HEK293 (cell line): ENCODE results near the gene WNT8B.
A peak's percentile ranks its signal among the peaks of the same experiment; 100 is the strongest.

Experiments
- CTCF ChIA-PET: fragments of 350-600 bp; formaldehyde crosslinking; extraction: SDS; loops from one replicate; lab custom pipeline; 2021; ENCODE audit warnings: antibody characterized with exemption; lab: Yijun Ruan, JAX
- POLR2A ChIA-PET: fragments of 300-600 bp; formaldehyde crosslinking; extraction: SDS; loops from one replicate; lab custom pipeline; 2020; ENCODE audit warnings: antibody characterized with exemption, inconsistent platforms; lab: Yijun Ruan, JAX
- H3K27ac ChIP-seq: fragments of 200-500 bp; sonication (Bioruptor generic); 2 replicates; pipeline ENCODE4 v1.5.1; 2014; ENCODE audit warnings: low read depth, low read length, control low read depth, inconsistent platforms; ENCODE audit errors: extremely low read depth
- H3K36me3 ChIP-seq, 2 experiments: fragments of 200-500 bp in 1 of 2; sonication (Bioruptor generic) in 1 of 2; 1 replicate in 1 of 2; 2 replicates in 1 of 2; pipeline ENCODE4 v1.5.1; 2014 to 2017; ENCODE audit warnings: inconsistent platforms in 2 of 2, low read length in 2 of 2; ENCODE audit not compliant: control insufficient read depth in 2 of 2, insufficient read depth in 1 of 2
- H3K4me1 ChIP-seq: fragments of 200-500 bp; sonication (Bioruptor generic); 2 replicates; pipeline ENCODE4 v1.5.1; 2014; ENCODE audit warnings: mild to moderate bottlenecking, low read length, inconsistent platforms; ENCODE audit not compliant: control insufficient read depth, insufficient read depth
- H3K4me3 ChIP-seq: 2 replicates; pipeline ENCODE4 v1.5.1; 2011; ENCODE audit warnings: low read depth, mild to moderate bottlenecking, control low read depth, low read length, moderate library complexity
- H3K9me3 ChIP-seq: fragments of 200-500 bp; sonication (Bioruptor generic); 2 replicates; pipeline ENCODE4 v1.5.1; 2014; ENCODE audit warnings: low read depth, low read length, inconsistent platforms; ENCODE audit not compliant: control insufficient read depth, insufficient read depth
- GLI4 ChIP-seq: fragments of 450-650 bp; formaldehyde crosslinking; IDR thresholded peaks from 2 replicates; pipeline ENCODE4 v1.5.1; 2016; ENCODE audit warnings: missing biosample characterization, missing genetic modification characterization
- KLF7 ChIP-seq: fragments of 450-650 bp; formaldehyde crosslinking; IDR thresholded peaks from 2 replicates; pipeline ENCODE4 v1.5.1; 2016; ENCODE audit warnings: missing biosample characterization, missing genetic modification characterization, borderline replicate concordance
- OVOL3 ChIP-seq: fragments of 450-650 bp; formaldehyde crosslinking; IDR thresholded peaks from 2 replicates; pipeline ENCODE4 v1.5.1; 2016; ENCODE audit warnings: missing biosample characterization, missing genetic modification characterization
- REPIN1 ChIP-seq: fragments of 450-650 bp; formaldehyde crosslinking; IDR thresholded peaks from 2 replicates; pipeline ENCODE4 v1.5.1; 2017; ENCODE audit warnings: missing biosample characterization, missing genetic modification characterization, low read depth
- SALL2 ChIP-seq: fragments of 450-650 bp; formaldehyde crosslinking; IDR thresholded peaks from 2 replicates; pipeline ENCODE4 v1.5.0; 2017; ENCODE audit warnings: missing biosample characterization, mild to moderate bottlenecking, missing genetic modification characterization, borderline replicate concordance
- ZBTB44 ChIP-seq: fragments of 450-650 bp; IDR thresholded peaks from 2 replicates; pipeline ENCODE4 v1.5.1; 2018; ENCODE audit warnings: missing biosample characterization, mild to moderate bottlenecking, missing genetic modification characterization
- ZBTB7A ChIP-seq: fragments of 450-650 bp; formaldehyde crosslinking; IDR thresholded peaks from 2 replicates; pipeline ENCODE4 v1.5.1; 2016; ENCODE audit warnings: low read depth, missing biosample characterization, missing genetic modification characterization
- ZNF112 ChIP-seq: fragments of 450-650 bp; formaldehyde crosslinking; IDR thresholded peaks from 2 replicates; pipeline ENCODE4 v1.5.0; 2017; ENCODE audit warnings: missing biosample characterization, missing genetic modification characterization
- ZNF146 ChIP-seq: fragments of 450-650 bp; formaldehyde crosslinking; IDR thresholded peaks from 2 replicates; pipeline ENCODE4 v1.5.1; 2016; ENCODE audit warnings: missing biosample characterization, missing genetic modification characterization
- ZNF148 ChIP-seq: fragments of 450-650 bp; formaldehyde crosslinking; IDR thresholded peaks from 2 replicates; pipeline ENCODE4 v1.5.0; 2017; ENCODE audit warnings: missing biosample characterization, missing genetic modification characterization, borderline replicate concordance
- ZNF157 ChIP-seq: fragments of 450-650 bp; formaldehyde crosslinking; IDR thresholded peaks from 2 replicates; pipeline ENCODE4 v1.5.1; 2016; ENCODE audit warnings: missing biosample characterization, missing genetic modification characterization
- ZNF202 ChIP-seq: fragments of 450-650 bp; formaldehyde crosslinking; IDR thresholded peaks from 2 replicates; pipeline ENCODE4 v1.5.1; 2016; ENCODE audit warnings: missing biosample characterization, missing genetic modification characterization, borderline replicate concordance
- ZNF23 ChIP-seq: fragments of 450-650 bp; formaldehyde crosslinking; IDR thresholded peaks from 2 replicates; pipeline ENCODE4 v1.5.1; 2016; ENCODE audit warnings: missing biosample characterization, missing genetic modification characterization, borderline replicate concordance
- ZNF416 ChIP-seq: fragments of 450-650 bp; formaldehyde crosslinking; IDR thresholded peaks from 2 replicates; pipeline ENCODE4 v1.5.1; 2016; ENCODE audit warnings: missing biosample characterization, missing genetic modification characterization
- ZNF610 ChIP-seq: fragments of 450-650 bp; formaldehyde crosslinking; IDR thresholded peaks from 2 replicates; pipeline ENCODE4 v1.5.1; 2016; ENCODE audit warnings: missing biosample characterization, missing genetic modification characterization, borderline replicate concordance
- ZNF626 ChIP-seq: fragments of 450-650 bp; sonication (Bioruptor Pico); formaldehyde crosslinking; IDR thresholded peaks from 2 replicates; pipeline ENCODE4 v1.5.1; 2018; ENCODE audit warnings: missing biosample characterization, missing genetic modification characterization, inconsistent platforms
- ZNF629 ChIP-seq: fragments of 450-650 bp; formaldehyde crosslinking; IDR thresholded peaks from 2 replicates; pipeline ENCODE4 v1.5.1; 2017; ENCODE audit warnings: missing biosample characterization, missing genetic modification characterization
- ZNF677 ChIP-seq: fragments of 450-650 bp; IDR thresholded peaks from 2 replicates; pipeline ENCODE4 v1.5.0; 2018; ENCODE audit warnings: missing biosample characterization, mild to moderate bottlenecking, missing genetic modification characterization, moderate library complexity
- ZNF791 ChIP-seq: fragments of 450-650 bp; formaldehyde crosslinking; IDR thresholded peaks from 2 replicates; pipeline ENCODE4 v1.5.1; 2016; ENCODE audit warnings: missing biosample characterization, missing genetic modification characterization
- ZNF830 ChIP-seq: fragments of 450-650 bp; IDR thresholded peaks from 2 replicates; pipeline ENCODE4 v1.5.0; 2018; ENCODE audit warnings: missing biosample characterization, missing genetic modification characterization, low read depth, mild to moderate bottlenecking, moderate library complexity
- ZSCAN16 ChIP-seq: fragments of 450-650 bp; formaldehyde crosslinking; IDR thresholded peaks from 2 replicates; pipeline ENCODE4 v1.5.1; 2016; ENCODE audit warnings: missing biosample characterization, missing genetic modification characterization
- ZXDB ChIP-seq: fragments of 450-650 bp; formaldehyde crosslinking; IDR thresholded peaks from 2 replicates; pipeline ENCODE4 v1.5.1; 2016; ENCODE audit warnings: missing biosample characterization, missing genetic modification characterization
- TF ChIP-seq, protein P1 (sequence below): fragments of 450-650 bp; formaldehyde crosslinking; IDR thresholded peaks from 2 replicates; pipeline ENCODE4 v1.5.1; 2016; ENCODE audit warnings: missing biosample characterization, missing genetic modification characterization

The WNT8B gene

DNA sequence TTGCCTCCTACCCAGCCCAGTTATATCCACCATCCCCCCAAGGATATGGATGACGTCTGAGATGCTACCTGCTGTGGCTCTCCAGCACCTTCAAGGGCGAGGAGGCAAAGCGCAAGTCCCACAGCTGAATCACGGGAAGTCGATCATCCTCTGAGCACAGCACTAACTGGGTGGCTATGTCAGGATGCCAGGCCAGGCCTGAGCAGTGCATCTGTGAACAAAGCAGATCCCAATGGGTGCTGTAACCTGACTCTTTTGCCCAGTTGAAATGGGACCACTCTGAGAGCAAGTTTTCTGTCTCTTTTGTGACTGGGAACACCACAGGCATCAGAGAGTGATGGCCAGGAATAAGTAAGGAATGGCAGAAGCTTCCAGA, 44.5 kb downstream of the WNT8B start:
- TF ChIP-seq ZNF677 (no peak), ZNF202 (tag by site-specific recombination) (no peak), SALL2 (tag by site-specific recombination) (no peak), ZBTB44 (tag by site-specific recombination) (no peak), ZNF791 (tag by site-specific recombination) (no peak), REPIN1 (tag by site-specific recombination) (no peak), KLF7 (no peak), ZNF148 (tag by site-specific recombination) (no peak), ZNF23 (no peak), ZNF146 (tag by site-specific recombination) (no peak), ZNF610 (tag by site-specific recombination) (no peak)
- Histone ChIP-seq H3K36me3 (peaks cover 0 to 60% of the 10 kb centered on the region in 2 experiments; a peak in 1 of 3 replicates), H3K9me3 (no peaks in the 10 kb centered on the region), H3K4me1 (no peaks in the 10 kb centered on the region), H3K4me3 (no peak overlapping the region), H3K27ac (no peak overlapping the region)
- ChIA-PET POLR2A (no interaction called here), CTCF (interaction anchor here (0.6 to 8.8 kb wide), 7 partner anchors 11 to 372 kb away, joined by 4 to 97 read pairs (median 7); no protein-coding TSS in a partner anchor)

DNA sequence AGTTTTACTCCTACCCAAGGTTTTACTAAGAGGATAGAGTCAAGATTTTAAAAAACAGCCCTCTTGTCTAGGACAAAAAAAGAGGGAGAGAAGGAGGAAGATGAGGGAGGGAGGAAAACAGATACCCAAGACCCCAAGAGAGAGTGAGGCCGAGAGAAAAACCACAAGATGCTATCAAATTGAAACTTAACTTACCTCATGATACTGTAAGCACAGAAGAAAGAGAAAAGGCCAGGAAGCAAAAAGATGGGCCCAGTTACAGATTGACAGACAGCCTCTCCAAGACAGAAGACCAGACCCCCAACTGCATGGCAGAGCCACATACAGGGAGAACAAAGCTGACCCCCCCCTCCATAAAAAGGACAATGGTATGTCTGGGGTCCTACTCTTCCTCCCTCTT, 45.5 kb downstream of the WNT8B start:
- no peaks in the 10 kb centered on the region for H3K4me1 ChIP-seq
- POLR2A ChIA-PET = no interaction called here
- peaks cover 0 to 60% of the 10 kb centered on the region in 2 experiments; a peak in 1 of 3 replicates for H3K36me3 ChIP-seq
- CTCF ChIA-PET = interaction anchor here (0.6 to 8.8 kb wide), 30 partner anchors 9 to 662 kb away, joined by 3 to 97 read pairs (median 5); no protein-coding TSS in a partner anchor
- no peak overlapping the region for H3K27ac ChIP-seq
- no peak for TF ChIP-seq ZNF830 (tag by site-specific recombination)
- no peak for TF ChIP-seq ZNF416 (tag by site-specific recombination)
- no peak overlapping the region for H3K4me3 ChIP-seq
- no peaks in the 10 kb centered on the region for H3K9me3 ChIP-seq

DNA sequence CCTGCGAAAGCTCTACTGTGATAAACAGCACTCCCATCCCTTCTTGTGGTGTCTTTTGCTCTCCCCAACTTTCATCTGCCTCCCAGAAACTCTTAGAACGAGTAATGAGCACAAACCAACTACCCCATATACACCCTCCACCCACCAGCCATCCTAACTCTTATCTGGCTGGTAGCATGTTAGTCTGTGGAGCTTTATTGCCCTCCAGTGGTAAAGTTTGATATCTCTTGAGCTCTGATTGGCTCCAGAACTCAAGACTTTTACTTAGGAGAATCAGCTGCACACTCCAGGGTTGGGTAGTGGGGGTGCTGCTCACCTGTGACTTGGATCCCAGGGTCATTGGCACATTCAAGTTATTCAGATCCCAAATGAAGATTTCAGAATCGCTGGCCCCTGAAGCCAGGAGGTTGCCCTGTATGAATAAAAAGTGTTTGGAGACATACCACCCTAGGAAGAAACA, 45.9 kb downstream of the WNT8B start:
- Histone ChIP-seq H3K27ac (no peak overlapping the region), H3K4me3 (no peak overlapping the region), H3K9me3 (no peaks in the 10 kb centered on the region), H3K4me1 (no peaks in the 10 kb centered on the region), H3K36me3 (peaks cover 0 to 60% of the 10 kb centered on the region in 2 experiments; a peak in 1 of 3 replicates)
- ChIA-PET CTCF (interaction anchor here (0.6 to 8.8 kb wide), 40 partner anchors 8 to 663 kb away, joined by 3 to 97 read pairs (median 5); partner anchors contain the start of gene HIF1AN), POLR2A (no interaction called here)
- TF ChIP-seq ZNF626 (tag by site-specific recombination) = no peak
- no peak for TF ChIP-seq OVOL3 (tag by site-specific recombination)
- TF ChIP-seq ZNF148 (tag by site-specific recombination) = no peak
- TF ChIP-seq ZSCAN16 = no peak
- no peak for TF ChIP-seq ZNF629 (tag by site-specific recombination)
- TF ChIP-seq GLI4 = no peak
- no peak for TF ChIP-seq ZBTB7A (tag by site-specific recombination)
- TF ChIP-seq ZXDB (tag by site-specific recombination) = no peak
- no peak for TF ChIP-seq ZNF157 (tag by site-specific recombination)
- no peak for TF ChIP-seq ZNF112 (tag by site-specific recombination)
- TF ChIP-seq, protein P1, sequence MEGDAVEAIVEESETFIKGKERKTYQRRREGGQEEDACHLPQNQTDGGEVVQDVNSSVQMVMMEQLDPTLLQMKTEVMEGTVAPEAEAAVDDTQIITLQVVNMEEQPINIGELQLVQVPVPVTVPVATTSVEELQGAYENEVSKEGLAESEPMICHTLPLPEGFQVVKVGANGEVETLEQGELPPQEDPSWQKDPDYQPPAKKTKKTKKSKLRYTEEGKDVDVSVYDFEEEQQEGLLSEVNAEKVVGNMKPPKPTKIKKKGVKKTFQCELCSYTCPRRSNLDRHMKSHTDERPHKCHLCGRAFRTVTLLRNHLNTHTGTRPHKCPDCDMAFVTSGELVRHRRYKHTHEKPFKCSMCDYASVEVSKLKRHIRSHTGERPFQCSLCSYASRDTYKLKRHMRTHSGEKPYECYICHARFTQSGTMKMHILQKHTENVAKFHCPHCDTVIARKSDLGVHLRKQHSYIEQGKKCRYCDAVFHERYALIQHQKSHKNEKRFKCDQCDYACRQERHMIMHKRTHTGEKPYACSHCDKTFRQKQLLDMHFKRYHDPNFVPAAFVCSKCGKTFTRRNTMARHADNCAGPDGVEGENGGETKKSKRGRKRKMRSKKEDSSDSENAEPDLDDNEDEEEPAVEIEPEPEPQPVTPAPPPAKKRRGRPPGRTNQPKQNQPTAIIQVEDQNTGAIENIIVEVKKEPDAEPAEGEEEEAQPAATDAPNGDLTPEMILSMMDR (tag by site-specific recombination) = peak; percentile 69
